Measurements from ENCODE around the gene MYO19.

MYO19 gene

DNA sequence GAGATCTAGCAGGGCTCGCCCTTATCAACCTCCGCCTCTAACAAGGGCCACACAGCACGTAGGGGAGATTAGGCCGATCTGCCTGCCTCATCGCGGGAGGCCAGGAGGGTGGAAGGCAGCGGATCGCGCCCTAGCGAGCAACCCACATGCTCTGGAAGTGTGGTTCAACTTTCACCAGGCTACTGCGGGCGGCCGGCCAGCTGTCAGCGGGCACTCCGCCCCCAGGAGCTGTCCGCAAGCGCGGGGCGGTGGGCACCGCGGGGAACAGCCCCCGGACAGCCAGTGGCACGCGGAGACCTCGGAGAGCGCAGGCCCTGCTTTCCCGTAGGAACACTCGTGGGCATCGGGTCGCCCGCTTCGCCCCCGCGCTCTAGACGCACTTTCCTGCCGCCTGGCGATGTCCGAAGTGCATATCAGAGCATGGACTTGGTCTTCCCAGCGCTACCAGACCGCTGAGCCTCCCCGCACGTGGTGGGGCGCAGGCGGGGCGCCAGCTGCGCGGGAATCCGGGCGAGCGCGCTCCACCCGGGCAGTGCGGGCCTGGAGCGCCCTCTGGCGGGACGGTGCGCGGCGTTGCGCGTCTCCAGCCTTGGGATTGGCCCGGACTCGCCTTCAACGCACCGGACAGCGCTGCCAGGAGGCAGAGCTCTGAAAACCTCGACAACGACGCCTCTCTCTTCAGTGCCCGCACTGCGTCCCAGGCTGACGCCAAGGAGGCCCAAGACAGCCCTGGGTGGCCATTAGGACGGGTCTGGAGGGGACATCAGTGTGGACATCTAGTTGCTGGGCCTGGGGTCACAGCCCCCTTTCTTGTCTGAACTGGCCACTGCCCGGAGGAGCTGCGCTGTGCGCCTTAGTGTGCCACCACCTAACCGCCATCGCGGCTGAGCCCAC is 51.8 kb downstream of the MYO19 start:
- Histone ChIP-seq H3K9ac (ENCODE audit: low read length) (no peak overlapping the region), H3K4me2 (ENCODE audit: low read depth, low read length) (peak overlapping the region; percentile 28; the same call in 1 of the 2 replicates), H3K36me3 (replicated peaks; ENCODE audit: insufficient read depth, low read length) (no peaks in the 10 kb centered on the region), H3F3A (ENCODE audit: insufficient read depth, low read length) (no peaks in the 10 kb centered on the region), H3K9me3 (replicated peaks; ENCODE audit: insufficient read depth, low read length) (no peaks in the 10 kb centered on the region), H4K20me1 (ENCODE audit: insufficient read depth, low read length) (no peaks in the 10 kb centered on the region), H3K27ac (ENCODE audit: low read length) (no peak overlapping the region), H3K27me3 (replicated peaks; ENCODE audit: insufficient read depth, low read length) (peaks cover 36% of the 10 kb centered on the region), H3K79me2 (ENCODE audit: low read length) (peaks cover 13% of the 10 kb centered on the region), H3K4me1 (ENCODE audit: low read length) (peaks cover 4% of the 10 kb centered on the region; the same call in 1 of the 2 replicates), H3K4me3 (ENCODE audit: low read length) (no peak overlapping the region), H3K9me2 (replicated peaks; ENCODE audit: insufficient read depth, low read length) (no peaks in the 10 kb centered on the region), H2AFZ (ENCODE audit: low read length) (peak overlapping the region; percentile 50; the same call in 1 of the 2 replicates)
- TF ChIP-seq EZH2 (optimal IDR thresholded peaks at IDR 0.05; ENCODE audit: low read depth, low read length), result no peak
- TF ChIP-seq, protein P1, sequence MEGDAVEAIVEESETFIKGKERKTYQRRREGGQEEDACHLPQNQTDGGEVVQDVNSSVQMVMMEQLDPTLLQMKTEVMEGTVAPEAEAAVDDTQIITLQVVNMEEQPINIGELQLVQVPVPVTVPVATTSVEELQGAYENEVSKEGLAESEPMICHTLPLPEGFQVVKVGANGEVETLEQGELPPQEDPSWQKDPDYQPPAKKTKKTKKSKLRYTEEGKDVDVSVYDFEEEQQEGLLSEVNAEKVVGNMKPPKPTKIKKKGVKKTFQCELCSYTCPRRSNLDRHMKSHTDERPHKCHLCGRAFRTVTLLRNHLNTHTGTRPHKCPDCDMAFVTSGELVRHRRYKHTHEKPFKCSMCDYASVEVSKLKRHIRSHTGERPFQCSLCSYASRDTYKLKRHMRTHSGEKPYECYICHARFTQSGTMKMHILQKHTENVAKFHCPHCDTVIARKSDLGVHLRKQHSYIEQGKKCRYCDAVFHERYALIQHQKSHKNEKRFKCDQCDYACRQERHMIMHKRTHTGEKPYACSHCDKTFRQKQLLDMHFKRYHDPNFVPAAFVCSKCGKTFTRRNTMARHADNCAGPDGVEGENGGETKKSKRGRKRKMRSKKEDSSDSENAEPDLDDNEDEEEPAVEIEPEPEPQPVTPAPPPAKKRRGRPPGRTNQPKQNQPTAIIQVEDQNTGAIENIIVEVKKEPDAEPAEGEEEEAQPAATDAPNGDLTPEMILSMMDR (IDR thresholded peaks at IDR 0.05; ENCODE audit: low read length), result peak; percentile 73
- peak; percentile 63 for DNase-seq

DNA sequence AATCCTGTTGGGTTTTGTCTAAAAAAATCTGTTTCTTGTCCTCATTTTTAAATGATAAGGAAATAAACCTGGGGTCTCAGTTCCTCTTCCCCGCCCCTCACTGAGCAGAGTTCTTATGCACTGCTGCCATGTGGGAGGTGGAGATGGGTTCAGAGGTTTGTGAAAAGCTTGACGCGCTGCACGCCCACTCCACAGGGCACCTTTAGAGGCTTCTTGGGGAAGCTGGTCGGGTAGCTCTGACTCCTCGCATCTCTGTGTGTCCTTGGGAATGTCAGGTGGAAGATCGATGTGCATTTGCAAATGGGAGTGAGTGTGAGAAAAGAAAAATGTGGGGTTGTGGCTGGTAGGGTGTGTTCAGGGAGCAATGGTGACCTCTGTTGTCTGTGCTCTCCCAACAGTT is 52.8 kb downstream of the MYO19 start:
- Histone ChIP-seq H3K9me2 (replicated peaks; ENCODE audit: insufficient read depth, low read length) (no peaks in the 10 kb centered on the region), H3K79me2 (ENCODE audit: low read length) (peaks cover 3% of the 10 kb centered on the region), H3K36me3 (replicated peaks; ENCODE audit: insufficient read depth, low read length) (no peaks in the 10 kb centered on the region), H4K20me1 (ENCODE audit: insufficient read depth, low read length) (no peaks in the 10 kb centered on the region), H3K9ac (ENCODE audit: low read length) (no peak overlapping the region), H3K4me3 (ENCODE audit: low read length) (no peak overlapping the region), H2AFZ (ENCODE audit: low read length) (no peak overlapping the region), H3K4me1 (ENCODE audit: low read length) (peaks cover 4% of the 10 kb centered on the region; the same call in 1 of the 2 replicates), H3K27me3 (replicated peaks; ENCODE audit: insufficient read depth, low read length) (peaks cover 44% of the 10 kb centered on the region), H3F3A (ENCODE audit: insufficient read depth, low read length) (no peaks in the 10 kb centered on the region), H3K4me2 (ENCODE audit: low read depth, low read length) (no peak overlapping the region), H3K27ac (ENCODE audit: low read length) (no peak overlapping the region), H3K9me3 (replicated peaks; ENCODE audit: insufficient read depth, low read length) (no peaks in the 10 kb centered on the region)
- no peak for DNase-seq
- TF ChIP-seq, protein P1 (IDR thresholded peaks at IDR 0.05; ENCODE audit: low read length), result no peak
- no peak for TF ChIP-seq EZH2phosphoT487 (IDR thresholded peaks at IDR 0.05; ENCODE audit: low read length)
- TF ChIP-seq EZH2 (optimal IDR thresholded peaks at IDR 0.05; ENCODE audit: low read depth, low read length), result no peak

DNA sequence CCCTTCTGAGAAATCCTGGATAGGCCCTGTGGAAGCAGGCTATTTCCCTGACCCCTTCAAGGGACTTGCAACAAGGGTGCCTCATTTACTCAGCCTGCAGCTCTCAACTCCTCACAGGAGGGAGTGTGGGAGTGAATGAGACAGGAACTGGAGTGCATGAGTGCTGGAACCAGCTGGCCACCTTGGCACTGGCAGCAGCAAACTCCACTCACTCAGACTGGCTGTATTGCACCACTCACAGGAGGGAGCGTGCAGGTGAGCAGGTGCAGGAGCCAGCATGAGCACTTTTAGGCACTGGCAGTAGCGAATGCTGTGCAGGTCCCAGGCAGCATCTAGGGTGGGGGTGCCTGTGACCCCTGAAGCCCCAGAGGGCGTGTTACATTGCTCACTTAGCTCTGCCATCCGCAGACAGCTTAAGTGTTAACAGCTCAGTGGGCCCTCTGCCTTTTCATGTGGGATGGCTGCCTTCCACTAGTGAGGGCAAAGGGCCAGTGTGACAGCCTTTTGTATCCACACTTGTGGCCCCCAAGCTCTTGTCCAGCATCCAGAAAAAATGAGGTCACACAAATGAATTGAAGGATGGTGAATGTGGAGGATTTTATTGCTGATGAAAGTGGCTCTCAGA is 59.2 kb downstream of the MYO19 start:
- H3K9me2 ChIP-seq (replicated peaks; ENCODE audit: insufficient read depth, low read length), result no peaks in the 10 kb centered on the region
- no peaks in the 10 kb centered on the region for H3K9me3 ChIP-seq (replicated peaks; ENCODE audit: insufficient read depth, low read length)
- H3K79me2 ChIP-seq (ENCODE audit: low read length), result no peaks in the 10 kb centered on the region
- H3K4me3 ChIP-seq (ENCODE audit: low read length), result no peak overlapping the region
- H3K36me3 ChIP-seq (replicated peaks; ENCODE audit: insufficient read depth, low read length), result no peaks in the 10 kb centered on the region
- no peaks in the 10 kb centered on the region for H3K4me1 ChIP-seq (ENCODE audit: low read length)
- no peak overlapping the region for H3K27ac ChIP-seq (ENCODE audit: low read length)
- DNase-seq, result no peak
- no peak overlapping the region for H2AFZ ChIP-seq (ENCODE audit: low read length)
- no peaks in the 10 kb centered on the region for H3F3A ChIP-seq (ENCODE audit: insufficient read depth, low read length)
- H3K4me2 ChIP-seq (ENCODE audit: low read depth, low read length), result no peak overlapping the region
- H4K20me1 ChIP-seq (ENCODE audit: insufficient read depth, low read length), result no peaks in the 10 kb centered on the region
- H3K27me3 ChIP-seq (replicated peaks; ENCODE audit: insufficient read depth, low read length), result peaks cover 80% of the 10 kb centered on the region
- H3K9ac ChIP-seq (ENCODE audit: low read length), result no peak overlapping the region
- TF ChIP-seq EZH2phosphoT487 (IDR thresholded peaks at IDR 0.05; ENCODE audit: low read length) (no peak), EZH2 (optimal IDR thresholded peaks at IDR 0.05; ENCODE audit: low read depth, low read length) (no peak)
- TF ChIP-seq, protein P1 (IDR thresholded peaks at IDR 0.05; ENCODE audit: low read length), result no peak
